B cell (primary cell): ENCODE results near the gene PKMYT1. TPM values are rescaled to one million over a fixed set of nuclear protein-coding genes. Genes with fewer than 3 reads are reported as not detected.

Experiments
- ATAC-seq: fragments of 200-7000 bp; cut with Tn5 transposase; one replicate; pipeline ENCODE4 v1.10.0; 2021; ENCODE audit warnings: low read depth, mild to moderate bottlenecking, moderate number of reproducible peaks, moderate library complexity
- CTCF ChIA-PET: fragments of 350-600 bp; sonication (Branson Sonifier 250); formaldehyde crosslinking; loops from one replicate; lab custom pipeline; 2021; ENCODE audit warnings: antibody characterized with exemption, inconsistent platforms; lab: Charles Lee
- POLR2A ChIA-PET: fragments of 350-600 bp; sonication (Branson Sonifier 250); formaldehyde crosslinking; loops from one replicate; lab custom pipeline; 2021; ENCODE audit warnings: antibody characterized with exemption; lab: Charles Lee
- DNase-seq: peaks from one replicate; pipeline ENCODE4 v3.0.0; 2013
- H2AFZ ChIP-seq: 2 replicates; pipeline ENCODE4 v1.6.1; 2012; ENCODE audit warnings: mild to moderate bottlenecking, low read depth, low read length; ENCODE audit not compliant: insufficient read depth, poor library complexity, severe bottlenecking
- H3K27ac ChIP-seq, 2 donors: 1 replicate in 1 of 2; 2 replicates in 1 of 2; pipeline ENCODE4 v1.5.1; 2012 to 2013; ENCODE audit warnings: low read length in 2 of 2, mild to moderate bottlenecking in 2 of 2, moderate library complexity in 1 of 2
- H3K27me3 ChIP-seq, 4 experiments: fragments of 200-600 bp in 1 of 4; sonication (generic) in 1 of 4; replicated peaks in 1 of 4; 1 replicate in 2 of 4; 2 replicates in 2 of 4; pipeline versions ENCODE4 v1.6.1 to v1.7.0; 2013 to 2016; ENCODE audit warnings: low read length in 3 of 4, mild to moderate bottlenecking in 2 of 4, mixed read lengths in 1 of 4, moderate library complexity in 1 of 4; ENCODE audit not compliant: insufficient read depth in 4 of 4, control insufficient read depth in 3 of 4; ENCODE audit errors: control extremely low read depth in 1 of 4
- H3K36me3 ChIP-seq, 2 experiments: replicated peaks in 1 of 2; 1 replicate in 1 of 2; 2 replicates in 1 of 2; pipeline versions ENCODE4 v1.6.1 to v1.7.1; 2013; ENCODE audit warnings: low read length in 1 of 2; ENCODE audit not compliant: insufficient read depth in 2 of 2, control insufficient read depth in 1 of 2; ENCODE audit errors: control extremely low read depth in 1 of 2, extremely low read depth in 1 of 2
- H3K4me1 ChIP-seq, 2 donors: fragments of 200-600 bp in 1 of 2; sonication (generic) in 1 of 2; 1 replicate in 1 of 2; 2 replicates in 1 of 2; pipeline versions ENCODE4 v1.5.1 to v1.6.1; 2013 to 2017; ENCODE audit warnings: low read length in 2 of 2; ENCODE audit not compliant: control insufficient read depth in 2 of 2, insufficient read depth in 2 of 2
- H3K4me2 ChIP-seq: replicated peaks from 2 replicates; pipeline ENCODE3; 2012; ENCODE audit warnings: mild to moderate bottlenecking, low read depth, low read length; ENCODE audit not compliant: poor library complexity, severe bottlenecking
- H3K4me3 ChIP-seq, 5 experiments: fragments of 200-600 bp in 1 of 5; sonication (generic) in 1 of 5; 1 replicate in 3 of 5; 2 replicates in 2 of 5; pipeline versions ENCODE4 v1.5.1 to v1.7.0; 2011 to 2016; ENCODE audit warnings: low read length in 4 of 5, mild to moderate bottlenecking in 4 of 5, low read depth in 2 of 5, control low read depth in 1 of 5, moderate library complexity in 1 of 5; ENCODE audit not compliant: insufficient read depth in 1 of 5; ENCODE audit errors: control extremely low read depth in 1 of 5, extremely low read depth in 1 of 5
- H3K79me2 ChIP-seq: fragments of 200-600 bp; sonication (generic); one replicate; pipeline ENCODE4 v1.6.0; 2016; ENCODE audit warnings: low read length; ENCODE audit not compliant: control insufficient read depth, insufficient read depth
- H3K9ac ChIP-seq: fragments of 200-600 bp; sonication (generic); 2 replicates; pipeline ENCODE4 v1.6.1; 2017; ENCODE audit warnings: mild to moderate bottlenecking, low read length, moderate library complexity
- H3K9me3 ChIP-seq, 3 donors: one replicate each; pipeline versions ENCODE4 v1.6.1 to v1.7.1; 2013; ENCODE audit warnings: low read length in 2 of 3; ENCODE audit not compliant: control insufficient read depth in 2 of 3, insufficient read depth in 1 of 3; ENCODE audit errors: control extremely low read depth in 1 of 3
- H4K20me1 ChIP-seq: 2 replicates; pipeline ENCODE4 v1.6.0; 2012; ENCODE audit warnings: mild to moderate bottlenecking, low read length; ENCODE audit not compliant: insufficient read depth, control insufficient read depth, poor library complexity, severe bottlenecking
- H3K27ac Mint-ChIP-seq: one replicate; pipeline ENCODE4 v1.8.0; 2021; ENCODE audit warnings: mixed read lengths
- H3K27me3 Mint-ChIP-seq: one replicate; pipeline ENCODE4 v1.8.0; 2021; ENCODE audit warnings: mixed read lengths
- H3K4me1 Mint-ChIP-seq: one replicate; pipeline ENCODE4 v1.8.0; 2021; ENCODE audit warnings: mixed read lengths
- H3K4me3 Mint-ChIP-seq: one replicate; pipeline ENCODE4 v1.8.0; 2021; ENCODE audit warnings: mixed read lengths
- H3K9me3 Mint-ChIP-seq: one replicate; pipeline ENCODE4 v1.8.0; 2022; ENCODE audit warnings: mixed read lengths; ENCODE audit not compliant: insufficient read depth
- EZH2 ChIP-seq: IDR thresholded peaks from 2 replicates; pipeline ENCODE4 v1.6.1; 2012; ENCODE audit warnings: borderline replicate concordance, low read depth, mild to moderate bottlenecking, moderate library complexity, low read length; ENCODE audit not compliant: insufficient read depth, poor library complexity, severe bottlenecking
- whole genome bisulfite sequencing: methylation state at CpG from one replicate; pipeline ENCODE4 v1.1.5; 2013; ENCODE audit warnings: missing lambda C conversion rate; ENCODE audit not compliant: insufficient coverage; 5-methylcytosine and 5-hydroxymethylcytosine counted together
- intact Hi-C: fragments of 100-400 bp; cut with micrococcal nuclease; formaldehyde crosslinking; loops from one replicate; pipeline ENCODE4 v1.10.0; 2022
- polyA plus RNA-seq: library from polyadenylated mRNA; depleted of rRNA; stranded (reverse); fragments of >200 nt; gene quantifications from 2 replicates; pipeline ENCODE4 v1.2.3, GENCODE V29; 2012
- total RNA-seq, 2 donors: library from RNA; stranded (reverse); fragments of 120-200 nt in 1 of 2; gene quantifications; 1 replicate in 1 of 2; 2 replicates in 1 of 2; pipeline versions ENCODE4 v1.2.3 to v1.2.4, GENCODE V29; 2013 to 2022
- TF ChIP-seq, protein P1 (sequence below): fragments of 200-600 bp; IDR thresholded peaks from one replicate; pipeline ENCODE4 v1.8.0; 2022; ENCODE audit warnings: antibody characterized with exemption, mild to moderate bottlenecking

Gene PKMYT1
- total and polyA plus RNA-seq, 2 donors (not counting 1 experiment from before 2014, with no cell fraction given): 0.67 to 2.6 TPM

DNA sequence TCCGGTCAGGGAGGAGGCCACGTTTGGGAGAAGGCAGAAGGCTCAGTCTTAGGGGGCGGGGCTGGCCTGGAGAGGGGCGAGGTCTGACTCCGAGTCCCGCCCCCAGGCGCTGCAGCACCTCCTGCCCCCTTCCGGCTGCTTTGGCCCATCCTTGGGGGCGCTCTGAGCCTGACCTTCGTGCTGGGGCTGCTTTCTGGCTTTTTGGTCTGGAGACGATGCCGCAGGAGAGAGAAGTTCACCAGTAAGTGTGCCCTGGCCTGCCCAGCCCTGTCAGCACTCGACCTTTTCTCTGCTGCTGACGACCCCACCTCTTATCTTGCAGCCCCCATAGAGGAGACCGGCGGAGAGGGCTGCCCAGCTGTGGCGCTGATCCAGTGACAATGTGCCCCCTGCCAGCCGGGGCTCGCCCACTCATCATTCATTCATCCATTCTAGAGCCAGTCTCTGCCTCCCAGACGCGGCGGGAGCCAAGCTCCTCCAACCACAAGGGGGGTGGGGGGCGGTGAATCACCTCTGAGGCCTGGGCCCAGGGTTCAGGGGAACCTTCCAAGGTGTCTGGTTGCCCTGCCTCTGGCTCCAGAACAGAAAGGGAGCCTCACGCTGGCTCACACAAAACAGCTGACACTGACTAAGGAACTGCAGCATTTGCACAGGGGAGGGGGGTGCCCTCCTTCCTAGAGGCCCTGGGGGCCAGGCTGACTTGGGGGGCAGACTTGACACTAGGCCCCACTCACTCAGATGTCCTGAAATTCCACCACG lies 41.4 kb upstream of the PKMYT1 start:
- Histone ChIP-seq H2AFZ (peak overlapping the region; percentile 58), H3K9me3 (peaks cover 0 to 4% (median 0%) of the 10 kb centered on the region in 3 donors), H3K4me2 (peak overlapping the region; percentile 82), H3K27ac (no peak overlapping the region), H3K27me3 (peaks cover 0 to 19% (median 8%) of the 10 kb centered on the region in 4 experiments), H3K79me2 (peaks cover 15% of the 10 kb centered on the region), H3K36me3 (peaks cover 0 to 11% of the 10 kb centered on the region in 2 experiments), H3K9ac (peak overlapping the region; percentile 70), H4K20me1 (peaks cover 14% of the 10 kb centered on the region), H3K4me1 (peaks cover 37 to 54% of the 10 kb centered on the region in 2 donors), H3K4me3 (peak overlapping the region in 4 of 5 experiments; percentile 48 to 68 (median 59))
- 18% methylated on average over 20 of the region's 25 CpGs for WGBS
- Mint-ChIP-seq H3K27ac (peak overlapping the region; percentile 88), H3K4me3 (peak overlapping the region; percentile 90), H3K4me1 (peaks cover 43% of the 10 kb centered on the region), H3K9me3 (no peaks in the 10 kb centered on the region), H3K27me3 (peaks cover 6% of the 10 kb centered on the region)
- DNase-seq (peak; percentile 83), ATAC-seq (peak; percentile 18)
- CTCF ChIA-PET: interaction anchor here (1.9 to 6.9 kb wide), 4 partner anchors 9 to 27 kb away, joined by 5 to 61 read pairs (median 23); no protein-coding TSS in a partner anchor
- intact Hi-C loops: loop anchor here (1.0 to 10.0 kb wide), 7 partner anchors 38 to 1717 kb away; partner anchors contain the start of genes PAQR4, SRRM2, UBE2I and ZNF174
- no peak for TF ChIP-seq EZH2
- TF ChIP-seq, protein P1, sequence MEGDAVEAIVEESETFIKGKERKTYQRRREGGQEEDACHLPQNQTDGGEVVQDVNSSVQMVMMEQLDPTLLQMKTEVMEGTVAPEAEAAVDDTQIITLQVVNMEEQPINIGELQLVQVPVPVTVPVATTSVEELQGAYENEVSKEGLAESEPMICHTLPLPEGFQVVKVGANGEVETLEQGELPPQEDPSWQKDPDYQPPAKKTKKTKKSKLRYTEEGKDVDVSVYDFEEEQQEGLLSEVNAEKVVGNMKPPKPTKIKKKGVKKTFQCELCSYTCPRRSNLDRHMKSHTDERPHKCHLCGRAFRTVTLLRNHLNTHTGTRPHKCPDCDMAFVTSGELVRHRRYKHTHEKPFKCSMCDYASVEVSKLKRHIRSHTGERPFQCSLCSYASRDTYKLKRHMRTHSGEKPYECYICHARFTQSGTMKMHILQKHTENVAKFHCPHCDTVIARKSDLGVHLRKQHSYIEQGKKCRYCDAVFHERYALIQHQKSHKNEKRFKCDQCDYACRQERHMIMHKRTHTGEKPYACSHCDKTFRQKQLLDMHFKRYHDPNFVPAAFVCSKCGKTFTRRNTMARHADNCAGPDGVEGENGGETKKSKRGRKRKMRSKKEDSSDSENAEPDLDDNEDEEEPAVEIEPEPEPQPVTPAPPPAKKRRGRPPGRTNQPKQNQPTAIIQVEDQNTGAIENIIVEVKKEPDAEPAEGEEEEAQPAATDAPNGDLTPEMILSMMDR: peak; percentile 39
- POLR2A ChIA-PET: interaction anchor here (0.6 to 2.1 kb wide), 4 partner anchors 16 to 137 kb away, joined by 4 to 9 read pairs (median 4); no protein-coding TSS in a partner anchor
